DMS114 treated with DMSO at 0.1 percent for 48 hours (cell line): Measurements from ENCODE around the gene PPM1G.
"Not testable (repeated sequence)": the region's sequence is repeated elsewhere in the genome, so short reads cannot be mapped to it uniquely, and the experiment has no call there.

Experiments
- DNase-seq: peaks from one replicate; lab custom pipeline; 2025; ENCODE audit not compliant: unreplicated experiment; lab: John Stamatoyannopoulos, UW

Gene PPM1G, protein sequence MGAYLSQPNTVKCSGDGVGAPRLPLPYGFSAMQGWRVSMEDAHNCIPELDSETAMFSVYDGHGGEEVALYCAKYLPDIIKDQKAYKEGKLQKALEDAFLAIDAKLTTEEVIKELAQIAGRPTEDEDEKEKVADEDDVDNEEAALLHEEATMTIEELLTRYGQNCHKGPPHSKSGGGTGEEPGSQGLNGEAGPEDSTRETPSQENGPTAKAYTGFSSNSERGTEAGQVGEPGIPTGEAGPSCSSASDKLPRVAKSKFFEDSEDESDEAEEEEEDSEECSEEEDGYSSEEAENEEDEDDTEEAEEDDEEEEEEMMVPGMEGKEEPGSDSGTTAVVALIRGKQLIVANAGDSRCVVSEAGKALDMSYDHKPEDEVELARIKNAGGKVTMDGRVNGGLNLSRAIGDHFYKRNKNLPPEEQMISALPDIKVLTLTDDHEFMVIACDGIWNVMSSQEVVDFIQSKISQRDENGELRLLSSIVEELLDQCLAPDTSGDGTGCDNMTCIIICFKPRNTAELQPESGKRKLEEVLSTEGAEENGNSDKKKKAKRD

DNA sequence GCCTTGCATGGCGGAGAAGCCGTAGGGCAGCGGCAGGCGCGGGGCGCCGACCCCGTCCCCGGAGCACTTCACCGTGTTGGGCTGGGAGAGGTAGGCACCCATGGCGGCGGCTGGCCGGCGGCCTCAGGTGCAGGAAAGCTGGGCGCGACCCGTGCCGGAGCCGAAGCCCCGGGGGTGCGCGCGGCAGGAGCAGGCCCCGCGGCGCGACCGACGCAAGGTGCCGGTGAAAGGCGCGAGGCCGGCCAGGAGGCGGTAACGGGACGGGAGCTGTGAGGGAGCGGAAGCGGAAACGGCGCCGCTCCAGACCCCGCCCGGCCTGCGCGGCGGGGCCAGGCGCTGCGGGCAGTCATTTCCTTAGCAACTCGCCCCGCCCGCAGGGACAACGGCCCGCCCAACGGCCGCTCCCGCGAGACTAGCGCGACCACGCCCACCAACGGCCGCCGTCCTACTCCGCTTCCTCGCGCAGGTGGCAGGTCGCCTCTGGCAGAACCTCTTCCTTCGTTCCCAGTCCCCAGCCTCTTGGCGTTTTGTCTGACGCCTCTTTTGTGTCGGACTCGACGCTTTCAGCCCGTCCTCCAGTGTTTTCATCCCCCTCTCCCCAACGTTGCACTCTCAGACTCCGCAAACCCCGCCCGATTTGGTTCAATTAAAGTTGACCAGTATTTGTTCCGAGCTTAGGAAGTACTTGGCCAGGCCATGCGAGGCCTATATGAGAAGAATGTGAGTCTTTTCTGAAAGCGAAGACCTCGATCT, at the start of gene PPM1G:
TSS of gene PPM1G (minus strand) at position 271 of the 753 bp plus-strand sequence. CDS start at position 102, 169 bp downstream.
- peak; percentile 87 for DNase-seq

DNA sequence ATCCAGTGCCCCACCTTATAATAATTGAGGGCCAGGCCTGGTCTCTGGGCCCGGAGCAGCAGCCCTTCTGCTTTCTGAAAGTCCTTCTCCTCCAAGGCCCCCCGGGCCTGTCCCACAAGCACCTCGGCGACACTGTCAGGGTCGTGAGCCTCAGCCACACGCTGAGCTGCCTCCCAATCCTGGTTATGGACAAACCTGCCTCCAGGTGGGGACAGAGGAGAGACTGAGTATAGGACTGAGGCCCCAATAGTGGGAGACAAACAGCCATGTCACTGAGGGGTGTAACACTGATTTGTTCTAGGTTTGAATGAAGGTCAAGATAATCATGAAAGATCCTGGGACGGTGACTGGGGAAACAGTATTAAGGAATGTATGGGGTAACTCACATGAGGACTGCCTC, 44.6 kb upstream of the PPM1G start:
- no peak for DNase-seq

DNA sequence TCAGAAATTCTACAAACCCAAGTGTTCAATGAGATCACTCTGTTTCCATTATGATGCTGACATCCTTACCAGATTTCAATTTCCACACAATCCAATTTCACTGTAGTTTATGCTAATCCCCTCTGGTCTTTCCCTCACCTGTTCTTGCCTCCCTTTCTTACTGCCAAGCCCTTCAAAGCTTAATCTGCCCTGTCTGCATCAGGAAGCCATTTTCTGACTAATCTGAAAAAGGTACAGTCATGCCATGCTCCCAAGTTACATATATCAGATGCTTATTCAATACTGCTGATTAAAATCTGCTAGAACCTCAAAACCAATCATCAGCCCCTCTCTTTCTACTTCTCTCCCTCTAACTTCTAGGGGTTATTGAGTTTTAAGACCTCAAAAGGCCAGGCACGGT, 41.7 kb upstream of the PPM1G start:
- no peak for DNase-seq

DNA sequence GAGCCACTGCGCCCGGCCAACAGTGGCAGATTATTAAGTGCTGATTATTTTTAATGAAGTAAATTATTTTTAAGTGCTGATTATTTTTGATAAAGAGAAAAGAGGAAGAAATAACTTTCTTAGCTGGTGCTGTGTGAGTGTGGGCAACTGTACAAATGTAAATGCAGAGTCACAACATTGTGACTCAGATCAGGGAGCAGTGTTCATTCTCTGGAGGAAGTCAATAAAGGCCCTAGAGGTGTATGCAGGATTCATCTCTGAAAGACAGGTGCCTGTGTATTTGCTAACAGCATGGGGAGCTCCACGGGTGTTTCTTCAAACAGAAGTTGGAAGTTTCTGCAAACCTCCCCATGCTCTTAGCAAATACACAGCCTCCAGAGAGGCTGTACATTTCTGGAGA, 39.0 kb upstream of the PPM1G start:
- no peak for DNase-seq

DNA sequence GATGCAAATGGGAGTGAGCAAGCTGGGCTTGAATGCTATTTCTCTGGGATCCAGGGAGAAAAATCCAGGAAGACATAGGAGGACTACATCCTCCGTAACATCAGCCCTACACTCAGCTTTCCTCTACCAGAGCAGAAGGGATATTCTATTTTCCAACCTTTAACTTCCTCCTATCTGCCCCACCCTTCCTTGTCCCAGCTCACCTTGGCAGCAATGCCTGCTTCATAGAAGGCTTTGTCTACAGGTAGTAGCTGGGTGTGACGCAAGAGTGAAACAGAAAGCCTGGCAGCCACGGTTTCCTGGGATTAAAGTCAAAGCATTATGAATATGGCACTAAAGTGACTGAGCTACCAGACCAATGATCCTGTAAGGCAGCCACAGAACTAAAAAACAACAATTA, 36.7 kb upstream of the PPM1G start:
- DNase-seq = no peak

DNA sequence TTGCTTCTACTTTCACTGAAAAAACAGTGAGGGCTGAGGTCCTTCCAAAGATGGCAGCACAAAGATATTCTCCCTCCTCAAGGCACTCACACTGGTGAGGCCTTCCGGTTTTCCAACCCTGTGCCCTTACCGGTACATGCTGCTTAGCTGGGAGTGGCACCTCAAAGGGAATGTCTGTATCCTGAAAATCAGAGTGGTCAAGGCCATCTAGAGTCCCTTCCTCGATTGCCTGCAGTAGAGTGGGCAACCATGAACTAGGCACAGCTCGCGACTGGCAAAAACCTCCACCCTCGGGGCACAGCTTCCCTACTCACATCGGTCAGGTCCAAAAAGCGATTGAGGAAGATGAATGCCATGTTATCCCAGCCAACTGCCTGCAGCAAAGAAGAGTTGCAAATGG, 36.2 kb upstream of the PPM1G start:
- DNase-seq = no peak

DNA sequence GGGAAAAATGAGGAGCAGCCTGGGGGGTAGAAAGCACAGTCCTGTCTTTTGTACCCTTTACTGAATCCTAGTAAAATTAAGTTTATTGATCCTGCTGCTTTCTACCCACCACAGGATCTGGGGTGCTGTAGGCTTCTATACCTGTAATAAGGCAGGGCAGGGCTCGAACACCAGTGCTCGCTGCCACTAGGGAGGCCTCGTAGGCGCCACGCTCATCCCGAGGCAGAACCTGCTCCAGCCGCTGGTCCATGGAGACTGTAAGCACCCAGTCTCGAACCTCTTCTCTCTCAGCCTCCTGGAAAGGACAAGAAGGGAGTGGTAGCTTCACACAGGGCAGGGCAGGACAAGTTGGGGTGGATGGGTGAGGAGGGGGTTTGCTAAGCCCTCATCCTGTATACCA, 35.8 kb upstream of the PPM1G start:
- DNase-seq = no peak

DNA sequence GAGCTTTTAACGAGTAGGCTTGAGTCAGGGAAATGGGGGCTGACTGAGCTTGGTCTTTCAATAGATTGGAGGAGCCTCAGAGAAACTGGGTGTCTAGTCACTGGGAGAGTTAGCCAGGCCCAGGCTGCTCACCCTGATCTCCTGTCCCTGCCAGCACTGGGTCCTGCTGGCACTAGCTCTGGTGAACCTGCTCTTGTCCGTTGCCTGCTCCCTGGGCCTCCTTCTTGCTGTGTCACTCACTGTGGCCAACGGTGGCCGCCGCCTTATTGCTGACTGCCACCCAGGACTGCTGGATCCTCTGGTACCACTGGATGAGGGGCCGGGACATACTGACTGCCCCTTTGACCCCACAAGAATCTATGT, 33.5 kb upstream of the PPM1G start:
- no peak for DNase-seq

DNA sequence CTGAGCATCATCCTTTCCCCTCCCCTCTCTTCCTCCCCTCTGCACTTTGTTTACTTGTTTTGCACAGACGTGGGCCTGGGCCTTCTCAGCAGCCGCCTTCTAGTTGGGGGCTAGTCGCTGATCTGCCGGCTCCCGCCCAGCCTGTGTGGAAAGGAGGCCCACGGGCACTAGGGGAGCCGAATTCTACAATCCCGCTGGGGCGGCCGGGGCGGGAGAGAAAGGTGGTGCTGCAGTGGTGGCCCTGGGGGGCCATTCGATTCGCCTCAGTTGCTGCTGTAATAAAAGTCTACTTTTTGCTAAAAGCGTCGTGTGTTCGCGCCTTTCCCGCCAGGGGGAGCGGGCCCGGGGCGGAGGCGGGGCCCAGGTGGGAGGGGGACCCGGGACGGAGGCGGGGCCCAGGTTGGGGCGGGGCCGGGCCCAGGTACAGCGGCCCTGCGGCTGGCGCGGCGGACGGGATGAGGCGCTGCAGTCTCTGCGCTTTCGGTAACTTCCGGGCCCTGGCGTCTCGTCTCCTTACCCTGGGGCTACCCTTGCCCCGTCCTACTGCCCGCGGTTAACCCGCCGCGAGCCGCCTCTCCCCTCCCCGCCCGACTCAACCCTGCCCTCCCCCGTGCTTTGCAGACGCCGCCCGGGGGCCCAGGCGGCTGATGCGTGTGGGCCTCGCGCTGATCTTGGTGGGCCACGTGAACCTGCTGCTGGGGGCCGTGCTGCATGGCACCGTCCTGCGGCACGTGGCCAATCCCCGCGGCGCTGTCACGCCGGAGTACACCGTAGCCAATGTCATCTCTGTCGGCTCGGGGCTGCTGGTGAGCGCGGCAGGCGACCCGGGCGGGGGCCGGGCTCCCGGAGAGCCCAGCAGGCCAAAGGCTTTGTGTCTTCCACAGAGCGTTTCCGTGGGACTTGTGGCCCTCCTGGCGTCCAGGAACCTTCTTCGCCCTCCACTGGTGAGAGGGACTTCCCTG, 32.8 kb upstream of the PPM1G start, which contains the start of gene KRTCAP3:
TSS of gene KRTCAP3 (plus strand) at position 424 of the 962 bp plus-strand sequence. CDS start at position 456, 32 bp downstream.
- DNase-seq = no peak

DNA sequence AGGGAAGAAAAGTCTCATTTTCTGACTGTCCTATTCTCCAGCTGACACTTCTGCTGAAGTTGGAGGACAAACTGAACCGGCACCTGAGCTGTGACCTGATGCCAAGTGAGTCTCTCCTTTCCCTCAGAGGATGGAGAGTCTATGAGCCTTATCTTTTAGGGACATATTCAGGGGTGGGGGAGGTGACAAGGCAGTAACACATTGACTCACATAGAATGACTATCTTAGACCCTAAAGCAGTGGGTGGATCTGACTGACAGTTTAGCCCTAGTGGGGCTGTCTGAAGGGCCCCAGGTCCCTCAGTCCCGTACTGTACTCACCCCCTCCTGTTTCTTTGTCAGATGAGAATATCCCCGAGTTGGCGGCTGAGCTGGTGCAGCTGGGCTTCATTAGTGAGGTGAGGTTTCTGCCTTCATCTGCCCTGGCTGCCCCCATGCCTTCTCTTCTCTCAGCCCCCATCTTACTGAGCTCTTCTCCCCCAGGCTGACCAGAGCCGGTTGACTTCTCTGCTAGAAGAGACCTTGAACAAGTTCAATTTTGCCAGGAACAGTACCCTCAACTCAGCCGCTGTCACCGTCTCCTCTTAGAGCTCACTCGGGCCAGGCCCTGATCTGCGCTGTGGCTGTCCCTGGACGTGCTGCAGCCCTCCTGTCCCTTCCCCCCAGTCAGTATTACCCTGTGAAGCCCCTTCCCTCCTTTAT, 32.0 kb upstream of the PPM1G start:
- DNase-seq = no peak

DNA sequence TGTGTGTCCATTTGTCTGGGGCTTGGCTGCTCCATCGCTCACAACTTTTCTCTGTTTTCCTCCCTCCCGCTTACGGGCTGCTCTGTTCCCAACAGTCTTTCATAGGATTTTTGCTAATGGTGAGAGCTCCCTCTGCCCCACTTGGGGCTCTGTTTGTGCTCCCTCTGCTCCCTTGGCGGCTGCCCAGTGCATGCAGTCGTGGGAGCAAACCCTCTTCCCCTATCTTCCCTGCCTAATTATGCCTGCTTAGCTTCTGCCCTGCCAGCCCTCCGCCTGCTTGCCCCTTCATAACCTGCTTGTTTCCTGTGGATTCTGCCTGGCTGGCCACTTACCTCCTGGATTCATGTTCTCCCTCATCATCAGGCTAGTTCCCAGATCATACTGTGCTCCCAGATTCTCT, 26.2 kb upstream of the PPM1G start:
- DNase-seq = no peak

DNA sequence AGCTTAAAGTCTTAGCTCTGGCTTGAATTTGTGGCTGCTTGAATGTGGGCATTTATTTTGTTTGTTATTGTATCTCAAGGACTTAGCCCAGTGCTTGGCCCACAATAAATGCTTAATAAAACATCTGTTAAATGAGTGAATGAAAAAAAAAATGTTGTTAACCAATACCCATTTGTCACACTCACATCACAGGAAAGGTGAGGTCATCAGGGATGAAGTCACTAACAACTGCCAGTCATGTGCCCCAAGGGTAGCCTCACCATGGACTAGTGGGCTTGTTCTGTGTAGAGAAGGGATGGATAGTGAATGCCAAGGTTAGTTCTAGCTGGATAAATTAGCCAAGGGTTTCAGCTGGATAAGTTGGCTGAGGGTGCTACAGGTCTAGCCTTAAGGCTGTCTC, 22.0 kb upstream of the PPM1G start:
- no peak for DNase-seq

DNA sequence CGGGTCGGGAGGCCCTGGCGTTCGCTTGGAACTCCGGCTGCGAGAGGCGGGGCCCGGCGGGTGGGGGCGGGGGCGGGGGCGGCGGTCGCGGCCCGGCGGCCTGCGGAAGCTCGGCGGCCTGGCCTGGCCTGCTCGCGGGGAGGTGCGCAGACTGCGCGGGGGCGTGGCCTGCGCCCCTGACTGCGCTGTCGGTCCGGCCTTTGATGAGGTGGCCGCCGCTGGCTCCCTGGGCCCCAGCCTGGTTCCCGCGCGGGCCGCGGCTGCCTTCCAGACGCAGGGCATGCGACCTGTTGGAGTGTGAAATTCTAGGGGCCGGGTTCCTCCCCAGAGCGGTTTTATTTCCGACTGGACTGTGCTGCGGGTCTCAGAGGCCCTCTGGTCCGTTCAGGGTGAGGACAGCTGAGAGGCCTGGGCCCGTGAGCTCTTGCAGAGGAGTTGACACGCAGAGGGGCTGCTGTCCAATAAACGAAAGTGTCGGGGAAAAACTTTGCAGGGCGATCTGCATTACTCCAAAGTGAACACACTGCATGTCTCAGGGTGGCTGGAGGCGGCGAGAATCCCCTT, 19.7 kb upstream of the PPM1G start:
- peak; percentile 23 for DNase-seq

DNA sequence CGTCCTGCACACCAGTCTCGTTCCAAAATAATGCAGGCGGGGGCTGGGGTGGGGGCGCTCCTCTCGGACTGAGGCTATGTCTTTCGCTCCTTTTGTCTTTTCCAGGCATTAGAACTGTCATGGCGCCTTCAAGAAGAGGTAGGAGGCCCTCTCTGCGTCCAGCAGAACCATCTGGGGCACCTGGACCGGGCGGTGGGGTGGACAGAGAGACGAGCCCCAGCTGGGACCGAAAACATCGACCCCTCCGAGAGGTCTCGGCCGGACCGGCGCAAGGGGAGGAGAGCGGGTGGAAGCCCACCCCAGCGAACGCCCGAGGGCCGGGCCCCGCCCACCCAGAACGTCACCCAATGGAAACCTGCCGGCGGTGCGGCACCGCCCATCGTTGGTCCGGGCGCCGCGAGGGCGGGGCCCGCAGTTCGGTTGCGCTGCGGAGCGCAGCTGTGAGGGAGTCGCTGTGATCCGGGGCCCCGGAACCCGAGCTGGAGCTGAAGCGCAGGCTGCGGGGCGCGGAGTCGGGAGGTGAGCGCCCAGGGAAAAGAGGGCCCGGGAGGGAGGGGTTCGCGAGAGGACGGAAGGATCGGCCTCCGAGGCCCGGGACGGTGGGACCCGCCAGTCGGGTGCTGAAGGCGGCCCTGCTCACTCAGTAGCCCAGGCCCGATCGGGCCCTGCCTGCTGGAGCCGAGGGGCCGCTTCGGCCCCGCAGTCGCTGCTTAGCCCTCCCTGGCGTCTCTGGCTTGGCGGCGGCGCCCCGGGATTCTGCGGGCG, 19.0 kb upstream of the PPM1G start, which contains the start of gene NRBP1:
TSS of gene NRBP1 (plus strand) at position 419 of the 765 bp plus-strand sequence. CDS start 4,643 bp downstream, outside the sequence.
- peak; percentile 78 for DNase-seq

DNA sequence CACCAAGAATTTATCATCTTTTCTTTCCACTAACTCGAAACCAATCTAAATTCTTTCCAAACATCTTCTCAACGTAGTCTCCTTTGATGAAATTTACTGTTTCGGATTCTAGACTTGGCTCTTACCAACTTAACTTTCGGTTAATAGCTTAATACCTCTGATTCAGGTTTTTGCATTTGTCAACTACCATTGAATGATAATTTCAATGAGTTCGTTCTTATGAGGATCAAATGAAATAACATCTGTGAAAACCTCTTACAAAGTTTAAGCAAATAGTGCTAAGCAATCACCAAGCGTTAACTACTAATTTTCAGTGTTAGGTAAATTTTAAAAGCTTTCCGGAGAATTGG, 18.4 kb upstream of the PPM1G start:
- DNase-seq = no peak

DNA sequence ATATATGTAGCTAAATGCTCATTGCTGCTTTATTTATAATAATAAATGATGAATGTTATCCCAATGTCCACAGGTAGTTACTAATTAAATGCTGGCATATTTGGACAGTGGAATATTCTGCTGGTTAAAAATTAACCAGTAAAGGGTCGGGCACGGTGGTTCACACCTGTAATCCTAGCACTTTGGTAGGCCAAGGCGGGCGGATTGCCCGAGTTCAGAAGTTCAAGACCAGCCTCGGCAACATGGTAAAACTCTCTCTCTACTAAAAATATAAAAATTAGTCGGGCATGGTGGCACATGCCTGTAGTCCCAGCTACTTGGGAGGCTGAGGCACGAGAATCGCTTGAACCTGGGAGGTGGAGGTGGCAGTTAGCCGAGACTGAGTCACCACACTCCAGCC, 15.6 kb upstream of the PPM1G start:
- DNase-seq = not testable (repeated sequence)

DNA sequence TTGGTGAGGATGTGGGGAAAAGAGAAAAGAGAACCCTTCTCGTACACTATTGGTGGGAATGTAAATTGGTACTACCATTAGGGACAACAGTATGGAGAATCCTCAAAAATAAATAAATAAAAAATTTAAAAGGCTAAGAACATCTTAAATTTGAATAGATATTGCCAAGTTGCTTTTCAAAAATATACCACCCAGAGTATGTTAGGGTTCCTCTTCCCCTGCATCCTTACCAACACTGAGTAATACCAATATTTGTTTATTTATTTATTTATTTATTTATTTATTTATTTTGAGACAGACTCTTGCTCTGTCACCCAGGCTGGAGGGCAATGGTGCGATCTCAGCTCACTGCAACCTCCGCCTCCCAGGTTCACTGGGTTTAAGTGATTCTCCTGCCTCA, 13.6 kb upstream of the PPM1G start:
- no peak for DNase-seq

DNA sequence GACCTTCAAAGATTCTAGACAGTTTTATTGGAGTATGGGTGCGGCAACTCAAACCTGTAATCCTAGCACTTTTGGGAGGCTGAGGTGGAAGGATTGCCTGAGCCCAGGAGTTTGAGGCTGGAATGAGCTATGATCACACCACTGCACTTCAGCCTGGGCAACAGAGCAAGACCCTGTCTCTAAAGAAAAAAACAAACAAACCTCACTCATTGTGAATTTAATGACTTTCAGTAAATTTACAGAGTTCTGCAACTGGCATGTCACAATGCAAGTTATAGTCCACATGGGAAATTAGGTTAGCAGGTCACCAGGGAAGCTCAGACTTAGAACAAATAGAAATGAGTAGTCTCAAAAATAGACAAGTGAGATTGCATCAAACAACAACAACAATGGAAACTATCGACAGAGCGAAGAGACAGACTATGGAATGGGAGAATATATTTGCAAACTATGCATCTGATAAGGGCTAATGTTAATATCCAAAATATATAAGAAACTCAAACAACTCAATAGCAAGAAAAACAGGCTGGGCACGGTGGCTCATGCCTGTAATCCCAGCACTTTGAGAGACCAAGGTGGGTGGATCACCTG, 12.4 kb upstream of the PPM1G start:
- no peak for DNase-seq

DNA sequence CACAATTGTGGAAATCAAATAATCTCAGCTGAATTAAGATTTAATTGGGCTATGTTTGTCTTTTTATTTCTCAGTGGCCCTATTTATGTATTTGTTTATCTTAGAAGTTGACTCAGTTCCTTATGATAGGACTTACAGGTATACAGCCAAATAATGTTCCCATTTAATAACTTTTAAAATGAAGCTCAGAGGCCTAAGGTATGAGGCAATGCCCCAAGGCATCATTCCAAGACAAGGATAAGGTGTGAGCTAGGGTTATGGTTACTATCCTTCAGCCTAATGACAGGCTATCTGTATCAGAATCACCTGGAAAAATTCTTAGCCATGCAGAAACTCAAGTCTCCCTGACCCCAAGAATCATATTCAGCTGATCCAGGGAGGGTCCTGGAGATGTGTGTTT, 11.6 kb upstream of the PPM1G start:
- DNase-seq = no peak
